ENCODE data around the gene PTCD1. TPM values are rescaled to one million over a fixed set of nuclear protein-coding genes. Genes with fewer than 3 reads are reported as not detected.

The PTCD1 gene
- total and polyA plus RNA-seq, 9 of the 15 experiments (the other 6 are each of a cell fraction or from before 2014, with no cell fraction given) = 0.46 to 17.1 (median 6.2) TPM

GRCh38 chr7:99380032-99380822, 58.4 kb downstream of the PTCD1 start (continued):
- TF ChIP-seq PBX2 (CRISPR knock-in tag; IDR thresholded peaks at IDR 0.05; ENCODE audit: low read depth) = no peak
- TF ChIP-seq PBX2 (tag; conservative IDR thresholded peaks at IDR 0.05; ENCODE audit: low read depth) = no peak
- 0 out of 2 replicates have a peak, but pooled peaks have one; percentile 54 for TF ChIP-seq POLR2AphosphoS5 (IDR thresholded peaks at IDR 0.05; ENCODE audit: control insufficient read depth, insufficient read depth, low read depth, low read length)
- no peak for TF ChIP-seq ZNF77 (CRISPR knock-in tag; IDR thresholded peaks at IDR 0.05)
- TF ChIP-seq DEAF1 (CRISPR knock-in tag; IDR thresholded peaks at IDR 0.05) = no peak
- TF ChIP-seq TRIM24 (IDR thresholded peaks at IDR 0.05) = no peak
- no peak for TF ChIP-seq NR2F6 (CRISPR knock-in tag; IDR thresholded peaks at IDR 0.05)
- TF ChIP-seq ZBTB7A (IDR thresholded peaks at IDR 0.05; ENCODE audit: borderline replicate concordance, control insufficient read depth, low read depth, low read length) = no peak
- TF ChIP-seq ZNF512 (tag; IDR thresholded peaks at IDR 0.05) = no peak
- no peak for TF ChIP-seq GATA2 (CRISPR knock-in tag; IDR thresholded peaks at IDR 0.05)
- TF ChIP-seq FOXA1 (IDR thresholded peaks at IDR 0.05; ENCODE audit: borderline replicate concordance) = no peak
- no peak for TF ChIP-seq ZBTB2 (IDR thresholded peaks at IDR 0.05)
- no peak for TF ChIP-seq THRB (CRISPR knock-in tag; conservative IDR thresholded peaks at IDR 0.05)
- TF ChIP-seq AFF4 (CRISPR knock-in tag; IDR thresholded peaks at IDR 0.05) = 0 out of 2 replicates have a peak, but pooled peaks have one; percentile 32
